Caco-2 (cell line): ENCODE data around the gene TTLL6. TPM values are rescaled to one million over a fixed set of nuclear protein-coding genes. Genes with fewer than 3 reads are reported as not detected.

Experiments used
- BruUV-seq: library from RNA; stranded (reverse); fragments of 400-500 nt; replicated peaks from 2 replicates; lab custom pipeline; 2021; lab: Mats Ljungman, UMichigan
- CTCF ChIA-PET: fragments of 300-600 bp; sonication (Branson Sonifier 250); formaldehyde crosslinking; loops from one replicate; lab custom pipeline; 2022; ENCODE audit warnings: antibody characterized with exemption; lab: Charles Lee
- POLR2A ChIA-PET: fragments of 300-600 bp; sonication (Branson Sonifier 250); formaldehyde crosslinking; loops from one replicate; lab custom pipeline; 2022; ENCODE audit warnings: antibody characterized with exemption; lab: Charles Lee
- DNase-seq, 2 experiments: peaks; one replicate each; pipeline versions ENCODE4 v3.0.0 to v3.0.0-alpha.2; 2020 to 2022
- H3K27me3 ChIP-seq: replicated peaks from 2 replicates; pipeline ENCODE4 v1.6.0; 2011; ENCODE audit warnings: low read length; ENCODE audit not compliant: control insufficient read depth, insufficient read depth
- H3K36me3 ChIP-seq: 2 replicates; pipeline ENCODE4 v1.5.1; 2011; ENCODE audit warnings: low read length; ENCODE audit not compliant: control insufficient read depth, insufficient read depth
- H3K4me1 ChIP-seq: fragments of 250-450 bp; sonication (Bioruptor Pico); 2 replicates; pipeline ENCODE4 v1.5.1; 2020; ENCODE audit warnings: mild to moderate bottlenecking
- H3K4me3 ChIP-seq: 2 replicates; pipeline ENCODE4 v1.5.1; 2011; ENCODE audit warnings: low read depth, mild to moderate bottlenecking, control low read depth, low read length
- H3K9me3 ChIP-seq: fragments of 250-450 bp; sonication (Bioruptor Pico); 2 replicates; pipeline ENCODE4 v1.5.1; 2020; ENCODE audit warnings: mild to moderate bottlenecking, moderate library complexity
- H3K27ac Mint-ChIP-seq: one replicate; pipeline ENCODE4 v1.8.0; 2022; ENCODE audit warnings: mixed read lengths; ENCODE audit not compliant: unreplicated experiment
- H3K27me3 Mint-ChIP-seq: one replicate; pipeline ENCODE4 v1.8.0; 2022; ENCODE audit warnings: mixed read lengths; ENCODE audit not compliant: insufficient read depth, unreplicated experiment
- H3K36me3 Mint-ChIP-seq: one replicate; pipeline ENCODE4 v1.8.0; 2022; ENCODE audit warnings: mild to moderate bottlenecking, mixed read lengths; ENCODE audit not compliant: insufficient read depth, unreplicated experiment
- H3K4me1 Mint-ChIP-seq: one replicate; pipeline ENCODE4 v1.8.0; 2022; ENCODE audit warnings: low read depth, mixed read lengths; ENCODE audit not compliant: unreplicated experiment
- H3K4me3 Mint-ChIP-seq: one replicate; pipeline ENCODE4 v1.8.0; 2022; ENCODE audit warnings: mild to moderate bottlenecking, moderate library complexity, mixed read lengths; ENCODE audit not compliant: unreplicated experiment
- H3K9me3 Mint-ChIP-seq: one replicate; pipeline ENCODE4 v1.8.0; 2022; ENCODE audit warnings: mixed read lengths; ENCODE audit not compliant: unreplicated experiment
- CTCF ChIP-seq, 2 experiments: fragments of 200-600 bp in 1 of 2; IDR thresholded peaks; 1 replicate in 1 of 2; 2 replicates in 1 of 2; pipeline versions ENCODE4 v1.5.1 to v1.8.0; 2011 to 2022; ENCODE audit warnings: antibody characterized with exemption in 1 of 2, control low read depth in 1 of 2, inconsistent platforms in 1 of 2, low read depth in 1 of 2, low read length in 1 of 2, mild to moderate bottlenecking in 1 of 2, moderate library complexity in 1 of 2; ENCODE audit not compliant: insufficient read depth in 1 of 2, severe bottlenecking in 1 of 2, unreplicated experiment in 1 of 2
- intact Hi-C: fragments of 100-400 bp; cut with micrococcal nuclease; formaldehyde crosslinking; loops from one replicate; pipeline ENCODE4 v1.10.0; 2022; ENCODE audit not compliant: unreplicated experiment
- total RNA-seq: library from RNA; stranded (reverse); gene quantifications from 2 replicates; pipeline ENCODE4 v1.2.3, GENCODE V29; 2022

The TTLL6 gene
- total RNA-seq, 1 experiment from 2014 or later: 0.16 TPM

- no TSS peak for BruUV-seq
- no peak for DNase-seq
- no peak for TF ChIP-seq CTCF (IDR thresholded peaks at IDR 0.05; ENCODE audit: insufficient read depth in 1 of 2, low read depth in 1 of 2, low read length in 1 of 2, severe bottlenecking in 1 of 2, unreplicated experiment in 1 of 2)
- POLR2A ChIA-PET: no interaction called here
- no peaks in the 10 kb centered on the region for H3K4me1 Mint-ChIP-seq
- H3K4me1 ChIP-seq: no peaks in the 10 kb centered on the region; the same call in 1 of the 2 replicates
- H3K9me3 ChIP-seq: no peaks in the 10 kb centered on the region
- intact Hi-C loops: no loop called here
- H3K27me3 ChIP-seq: peaks cover 1% of the 10 kb centered on the region; the same call in 1 of the 2 replicates
- no peaks in the 10 kb centered on the region for H3K36me3 Mint-ChIP-seq
- peaks cover 8% of the 10 kb centered on the region for H3K27me3 Mint-ChIP-seq
- no peak overlapping the region for H3K4me3 Mint-ChIP-seq
- H3K27ac Mint-ChIP-seq: no peak overlapping the region
- CTCF ChIA-PET: interaction anchor here (0.9 to 2.4 kb wide), 9 partner anchors 10 to 146 kb away, joined by 3 to 12 read pairs (median 5); partner anchors contain the start of gene HOXB13
- no peaks in the 10 kb centered on the region for H3K36me3 ChIP-seq
- no peak overlapping the region for H3K4me3 ChIP-seq
- H3K9me3 Mint-ChIP-seq: no peaks in the 10 kb centered on the region
These were observed 78.6 kb downstream of the TTLL6 start for GRCh38 chr17:48738424-48738802.

GRCh38 chr17:48737330-48738043 is 79.5 kb downstream of the TTLL6 start:
- intact Hi-C loops: no loop called here
- BruUV-seq: no TSS peak
- TF ChIP-seq CTCF (IDR thresholded peaks at IDR 0.05; ENCODE audit: insufficient read depth in 1 of 2, low read depth in 1 of 2, low read length in 1 of 2, severe bottlenecking in 1 of 2, unreplicated experiment in 1 of 2): no peak
- H3K4me3 Mint-ChIP-seq: no peak overlapping the region
- Histone ChIP-seq H3K9me3 (no peaks in the 10 kb centered on the region), H3K36me3 (no peaks in the 10 kb centered on the region), H3K4me1 (no peaks in the 10 kb centered on the region; the same call in 1 of the 2 replicates), H3K4me3 (no peak overlapping the region), H3K27me3 (no peaks in the 10 kb centered on the region; the same call in 1 of the 2 replicates)
- ChIA-PET CTCF (interaction anchor here (0.9 to 2.4 kb wide), 8 partner anchors 9 to 147 kb away, joined by 3 to 12 read pairs (median 4); partner anchors contain the start of gene HOXB13), POLR2A (no interaction called here)
- DNase-seq: no peak
- peaks cover 5% of the 10 kb centered on the region for H3K27me3 Mint-ChIP-seq
- no peaks in the 10 kb centered on the region for H3K9me3 Mint-ChIP-seq
- no peaks in the 10 kb centered on the region for H3K36me3 Mint-ChIP-seq
- no peaks in the 10 kb centered on the region for H3K4me1 Mint-ChIP-seq
- no peak overlapping the region for H3K27ac Mint-ChIP-seq

- H3K9me3 Mint-ChIP-seq: no peaks in the 10 kb centered on the region
- peaks cover 5% of the 10 kb centered on the region for H3K27me3 Mint-ChIP-seq
- no peaks in the 10 kb centered on the region for H3K9me3 ChIP-seq
- POLR2A ChIA-PET: no interaction called here
- CTCF ChIA-PET: interaction anchor here (1.0 to 2.7 kb wide), 3 partner anchors 56 to 144 kb away, joined by 3 to 9 read pairs (median 6); no protein-coding TSS in a partner anchor
- H3K4me3 Mint-ChIP-seq: no peak overlapping the region
- H3K36me3 ChIP-seq: no peaks in the 10 kb centered on the region
- H3K4me1 Mint-ChIP-seq: no peaks in the 10 kb centered on the region
- no peaks in the 10 kb centered on the region; the same call in 1 of the 2 replicates for H3K27me3 ChIP-seq
- no peaks in the 10 kb centered on the region; the same call in 1 of the 2 replicates for H3K4me1 ChIP-seq
- no peaks in the 10 kb centered on the region for H3K36me3 Mint-ChIP-seq
- TF ChIP-seq CTCF (IDR thresholded peaks at IDR 0.05; ENCODE audit: insufficient read depth in 1 of 2, low read depth in 1 of 2, low read length in 1 of 2, severe bottlenecking in 1 of 2, unreplicated experiment in 1 of 2): no peak
- BruUV-seq: no TSS peak
- no peak overlapping the region for H3K27ac Mint-ChIP-seq
- no peak for DNase-seq
- no peak overlapping the region for H3K4me3 ChIP-seq
- intact Hi-C loops: no loop called here
These were observed 82.0 kb downstream of the TTLL6 start for GRCh38 chr17:48735062-48735351.
